Astrocyte of the cerebellum (primary cell): ENCODE data around the gene MYLK2.
"Not testable (repeated sequence)": the region's sequence is repeated elsewhere in the genome, so short reads cannot be mapped to it uniquely, and the experiment has no call there.

ENCODE experiments used
- DNase-seq: peaks from one replicate; pipeline ENCODE4 v3.0.0-alpha.2; 2011; ENCODE audit warnings: low read depth
- H3K4me3 ChIP-seq: 2 replicates; pipeline ENCODE4 v1.5.1; 2011; ENCODE audit warnings: mild to moderate bottlenecking, low read depth, low read length, moderate library complexity
- CTCF ChIP-seq: IDR thresholded peaks from 2 replicates; pipeline ENCODE4 v1.5.1; 2012; ENCODE audit warnings: low read length, low read depth, moderate library complexity, mild to moderate bottlenecking; ENCODE audit errors: missing control alignments
- in situ Hi-C: cut with HindIII; loops from 2 replicates; pipeline ENCODE4 v1.10.0; 2017; ENCODE audit warnings: low sequenced_read_pairs

The MYLK2 gene

DNA sequence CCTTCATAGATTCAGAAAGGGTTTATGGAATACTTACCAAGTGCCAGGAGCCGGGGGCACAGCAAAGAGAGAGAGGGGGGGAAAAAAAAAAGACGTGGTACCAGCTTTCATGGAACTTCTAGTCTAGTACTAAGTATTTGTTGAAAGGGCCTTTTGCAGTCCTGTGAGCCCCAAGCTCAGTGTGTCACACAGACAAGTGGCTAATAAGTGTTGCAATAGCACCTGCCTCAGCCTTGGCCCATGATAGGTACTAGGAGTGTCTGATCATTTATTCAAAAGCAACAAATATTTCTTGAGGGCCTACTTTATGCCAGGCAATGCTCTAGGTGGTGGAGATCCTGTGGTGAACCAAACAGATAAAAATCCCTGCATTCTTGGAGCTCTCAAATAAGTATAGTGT lies 7.9 kb downstream of the MYLK2 start:
- DNase-seq = no peak
- H3K4me3 ChIP-seq = no peak overlapping the region
- TF ChIP-seq CTCF = no peak
- in situ Hi-C loops = no loop called here

DNA sequence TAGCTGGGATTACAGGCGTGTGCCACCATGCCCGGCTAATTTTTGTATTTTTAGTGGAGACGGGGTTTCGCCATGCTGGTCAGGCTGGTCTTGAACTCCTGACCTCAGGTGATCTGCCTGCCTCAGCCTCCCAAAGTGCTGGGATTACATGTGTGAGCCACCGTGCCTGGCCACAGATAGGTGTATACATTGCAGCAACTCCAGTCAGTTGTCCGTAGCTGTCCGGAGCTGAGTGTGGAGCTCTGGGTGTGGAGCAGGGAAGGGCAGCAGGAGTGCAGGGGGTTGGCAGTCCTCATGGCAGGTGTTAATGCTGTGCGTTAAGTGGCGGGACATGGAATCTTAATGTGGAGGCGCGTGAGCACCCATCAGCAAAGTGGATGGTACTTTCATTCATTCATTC lies 8.9 kb downstream of the MYLK2 start:
- H3K4me3 ChIP-seq, DNase-seq, in situ Hi-C loops: not testable (repeated sequence)

DNA sequence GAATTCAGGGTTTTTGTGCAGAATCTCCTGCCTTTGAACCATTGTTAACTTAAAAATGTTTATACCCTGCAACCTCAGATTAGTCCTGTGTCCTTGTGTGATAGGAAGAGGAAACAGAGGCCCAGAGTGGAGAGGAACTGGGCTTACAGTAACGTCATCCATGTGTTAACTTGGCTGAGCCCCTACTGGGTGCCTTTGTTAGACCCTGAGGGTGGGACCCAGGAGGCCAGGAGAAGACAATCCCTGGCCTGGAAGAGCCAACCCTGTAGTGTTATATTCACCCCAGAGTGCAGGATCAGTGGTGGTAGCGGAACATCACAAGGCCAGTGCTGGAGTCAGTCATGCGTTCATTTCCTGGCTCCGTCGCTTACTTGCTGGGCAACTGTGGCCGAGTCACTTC lies 10.6 kb downstream of the MYLK2 start:
- DNase-seq = no peak
- no peak for TF ChIP-seq CTCF
- H3K4me3 ChIP-seq = no peak overlapping the region
- in situ Hi-C loops = no loop called here

DNA sequence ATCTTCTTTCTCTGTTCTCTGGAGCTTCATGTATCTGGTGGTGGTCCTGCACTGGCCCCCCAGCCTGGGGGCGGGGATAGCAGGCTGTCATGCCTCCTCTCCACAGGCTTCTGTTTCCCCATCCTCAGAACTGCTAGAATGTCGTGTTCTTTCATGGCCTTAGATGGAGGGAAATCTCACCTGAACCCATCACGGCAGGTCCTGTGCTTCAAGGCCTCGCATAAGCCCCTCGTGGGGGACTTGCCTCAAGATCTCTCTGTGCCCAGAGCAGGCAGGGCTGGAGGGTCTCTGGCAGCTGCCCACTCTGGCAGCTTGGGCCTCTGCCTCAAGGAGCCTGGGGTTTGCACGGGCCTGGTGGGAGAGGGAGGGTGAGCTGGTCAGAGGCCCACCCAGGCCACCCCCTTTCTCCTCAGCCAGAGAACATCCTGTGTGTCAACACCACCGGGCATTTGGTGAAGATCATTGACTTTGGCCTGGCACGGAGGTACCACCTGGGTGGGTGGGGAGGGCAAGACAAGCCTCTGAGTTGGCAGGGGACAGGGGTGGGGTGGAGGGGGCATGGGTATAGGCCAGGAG lies 11.3 kb downstream of the MYLK2 start:
- in situ Hi-C loops = no loop called here
- TF ChIP-seq CTCF = no peak
- H3K4me3 ChIP-seq = no peak overlapping the region
- DNase-seq = no peak

GRCh38 chr20:31831211-31831610 lies 12.1 kb downstream of the MYLK2 start:
- no peak for DNase-seq
- no peak overlapping the region for H3K4me3 ChIP-seq
- in situ Hi-C loops = no loop called here
- TF ChIP-seq CTCF = no peak

GRCh38 chr20:31831771-31832306 lies 12.7 kb downstream of the MYLK2 start:
- no peak for DNase-seq
- H3K4me3 ChIP-seq = no peak overlapping the region
- TF ChIP-seq CTCF = no peak
- in situ Hi-C loops = no loop called here

DNA sequence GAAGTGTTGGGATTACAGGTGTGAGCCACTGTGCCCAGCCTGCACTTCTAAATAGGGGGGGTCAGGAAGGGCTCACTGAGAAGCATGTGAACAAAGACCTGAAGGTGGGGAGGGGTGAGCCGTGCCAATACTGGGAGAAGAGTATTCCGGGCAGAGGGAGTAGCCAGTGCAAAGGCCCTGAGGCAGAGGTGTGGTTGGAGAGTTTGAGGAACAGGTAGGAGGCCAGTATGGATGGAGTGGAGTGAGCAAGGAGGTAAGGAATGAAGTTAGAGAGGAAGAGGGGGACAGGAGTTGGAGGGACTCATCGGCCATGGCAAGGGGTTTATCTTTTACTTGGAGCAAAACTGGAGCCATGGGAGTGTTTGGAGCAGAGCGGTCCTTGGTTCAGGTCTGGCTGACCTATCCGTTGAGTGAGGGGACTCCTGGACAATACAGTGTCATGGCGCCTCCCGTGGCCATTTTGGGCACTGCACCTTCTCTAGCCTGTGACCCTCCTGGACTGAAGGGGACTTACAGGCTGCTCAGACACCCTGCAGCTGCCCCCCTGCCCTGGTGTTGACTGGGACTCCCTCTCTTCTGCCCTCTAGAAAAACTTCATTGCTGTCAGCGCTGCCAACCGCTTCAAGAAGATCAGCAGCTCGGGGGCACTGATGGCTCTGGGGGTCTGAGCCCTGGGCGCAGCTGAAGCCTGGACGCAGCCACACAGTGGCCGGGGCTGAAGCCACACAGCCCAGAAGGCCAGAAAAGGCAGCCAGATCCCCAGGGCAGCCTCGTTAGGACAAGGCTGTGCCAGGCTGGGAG lies 14.2 kb downstream of the MYLK2 start:
- DNase-seq = no peak
- in situ Hi-C loops = no loop called here
- peak; percentile 88 for TF ChIP-seq CTCF
- no peak overlapping the region for H3K4me3 ChIP-seq
